GM21529 (cell line): ENCODE measurements around the gene TTLL13.

Experiments
- ATAC-seq: cut with Tn5 transposase; IDR thresholded peaks from one replicate; pipeline ENCODE4 v1.9.1; 2021; ENCODE audit not compliant: unreplicated experiment

TTLL13 gene

GRCh38 chr15:90249203-90249863 lies at the start of gene TTLL13:
TTLL13 (plus strand) TSS chr15:90249556; CDS start chr15:90250631, 1,075 bp downstream.
- no peak for ATAC-seq

GRCh38 chr15:90200534-90201129 lies 48.7 kb upstream of the TTLL13 start:
- ATAC-seq, result peak; percentile 34

- ATAC-seq, result peak; percentile 90
Measured at GRCh38 chr15:90201130-90201943, 48.0 kb upstream of the TTLL13 start, which contains the start of gene SEMA4B. SEMA4B (plus strand) TSS chr15:90201330; CDS start chr15:90201579, 249 bp downstream.

GRCh38 chr15:90201944-90202375 lies 47.4 kb upstream of the TTLL13 start:
- no peak for ATAC-seq

GRCh38 chr15:90202929-90203328 lies 46.4 kb upstream of the TTLL13 start:
- no peak for ATAC-seq

GRCh38 chr15:90203473-90203872 lies 45.9 kb upstream of the TTLL13 start:
- ATAC-seq, result no peak

- ATAC-seq, result no peak
Measured at GRCh38 chr15:90203922-90204321, 45.4 kb upstream of the TTLL13 start.

GRCh38 chr15:90205050-90205848 lies 44.1 kb upstream of the TTLL13 start:
- no peak for ATAC-seq

- ATAC-seq, result no peak
Measured at GRCh38 chr15:90205886-90206285, 43.5 kb upstream of the TTLL13 start.

- no peak for ATAC-seq
Measured at GRCh38 chr15:90207252-90207651, 42.1 kb upstream of the TTLL13 start.

GRCh38 chr15:90208356-90208755 lies 41.0 kb upstream of the TTLL13 start:
- ATAC-seq, result no peak

- peak; percentile 72 for ATAC-seq
Measured at GRCh38 chr15:90209591-90209990, 39.8 kb upstream of the TTLL13 start.

GRCh38 chr15:90210593-90210992 lies 38.8 kb upstream of the TTLL13 start:
- no peak for ATAC-seq

- no peak for ATAC-seq
Measured at GRCh38 chr15:90211009-90211408, 38.3 kb upstream of the TTLL13 start.

GRCh38 chr15:90211440-90212143 lies 37.8 kb upstream of the TTLL13 start:
- ATAC-seq, result no peak

GRCh38 chr15:90212221-90213098 lies 36.9 kb upstream of the TTLL13 start:
- ATAC-seq, result no peak

- ATAC-seq, result no peak
Measured at GRCh38 chr15:90213122-90213817, 36.1 kb upstream of the TTLL13 start.

GRCh38 chr15:90213818-90214204 lies 35.5 kb upstream of the TTLL13 start:
- no peak for ATAC-seq
